Stimulated activated CD4-positive, alpha-beta T cell treated with anti-CD3 and anti-CD28 coated beads, Interleukin-4, amount 100 ng/mL, for 24 hours (primary cell): Measurements from ENCODE around the gene DLG1.

Experiments
- DNase-seq: peaks from one replicate; pipeline ENCODE4 v3.0.0-alpha.2; 2020

The DLG1 gene

DNA sequence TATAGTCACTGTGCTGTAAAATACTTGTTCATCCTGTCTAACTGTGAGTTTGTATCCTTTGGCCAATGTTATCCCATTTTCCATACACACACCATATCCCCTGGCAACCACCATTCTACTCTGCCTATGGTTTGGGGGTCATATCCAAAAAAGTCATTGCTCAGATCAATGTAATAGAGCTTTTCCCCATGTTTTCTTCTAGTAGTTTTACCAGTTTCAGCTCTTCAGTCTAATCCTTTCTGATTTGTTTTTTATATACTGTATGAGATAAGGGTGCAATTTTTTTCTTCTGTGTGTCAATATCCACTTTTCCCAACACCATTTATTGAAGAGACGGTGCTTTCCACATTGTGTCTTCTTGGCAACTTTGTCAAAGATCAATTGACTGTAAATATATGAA lies 14.0 kb upstream of the DLG1 start:
- no peak for DNase-seq

DNA sequence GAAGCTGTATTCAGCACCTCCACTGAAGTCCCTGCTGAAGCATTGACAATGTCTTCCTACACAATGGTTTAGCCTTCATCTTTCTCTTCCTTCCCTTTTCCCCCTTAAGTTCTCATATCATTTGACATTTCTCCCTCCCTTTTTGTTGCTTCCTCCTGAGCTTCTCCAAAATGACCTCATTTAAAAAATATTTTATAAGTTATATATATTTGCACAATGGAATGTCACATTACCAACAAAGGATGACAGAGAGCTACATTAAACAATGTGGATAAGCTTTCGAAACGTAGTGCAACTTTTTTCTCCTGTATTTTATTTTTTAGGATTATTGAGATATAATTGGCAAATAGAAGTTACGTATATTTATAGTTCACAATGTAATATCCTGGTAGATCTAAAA lies 13.2 kb upstream of the DLG1 start:
- DNase-seq, result no peak

DNA sequence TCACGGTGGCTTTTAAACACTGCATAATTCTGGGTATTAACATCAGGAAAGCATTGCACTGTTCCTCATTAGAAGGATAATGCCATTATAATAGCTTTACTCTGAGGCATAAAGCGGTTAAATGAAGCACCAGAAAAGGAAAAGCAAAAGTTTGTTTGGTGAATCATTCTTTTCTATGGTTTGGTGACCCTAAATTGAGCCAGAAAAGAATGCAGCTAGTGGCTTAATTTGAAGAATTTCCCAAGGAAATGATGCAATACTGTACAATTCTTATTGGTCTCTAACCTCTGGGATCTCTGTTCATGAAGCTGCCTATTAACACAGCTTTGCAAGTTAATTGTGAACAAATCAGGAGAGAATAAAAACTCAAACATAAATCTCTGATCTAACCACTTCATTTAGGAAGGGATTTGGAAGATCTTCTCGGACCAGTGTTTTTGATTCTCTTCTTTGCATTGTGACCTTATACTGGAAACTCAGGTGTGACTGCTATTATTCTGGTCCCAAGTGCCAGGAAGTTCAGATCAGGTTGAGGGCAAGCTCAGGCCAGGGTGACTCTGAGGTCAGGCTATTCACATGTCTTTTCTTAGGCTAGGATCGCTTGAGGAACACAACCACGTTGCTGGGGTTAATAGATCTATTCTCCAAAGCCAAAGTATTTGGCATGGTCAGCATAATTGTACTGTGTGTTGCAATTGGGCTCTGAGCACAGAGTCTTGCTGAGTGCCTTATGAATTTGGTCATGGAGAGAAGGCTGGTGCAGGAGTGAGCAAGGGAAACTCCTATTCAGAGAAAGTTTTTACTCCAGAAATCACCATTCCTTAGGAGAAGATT lies 11.3 kb upstream of the DLG1 start:
- DNase-seq, result no peak

- DNase-seq, result no peak
Observed at GRCh38 chr3:197308591-197308990, 10.2 kb upstream of the DLG1 start.

DNA sequence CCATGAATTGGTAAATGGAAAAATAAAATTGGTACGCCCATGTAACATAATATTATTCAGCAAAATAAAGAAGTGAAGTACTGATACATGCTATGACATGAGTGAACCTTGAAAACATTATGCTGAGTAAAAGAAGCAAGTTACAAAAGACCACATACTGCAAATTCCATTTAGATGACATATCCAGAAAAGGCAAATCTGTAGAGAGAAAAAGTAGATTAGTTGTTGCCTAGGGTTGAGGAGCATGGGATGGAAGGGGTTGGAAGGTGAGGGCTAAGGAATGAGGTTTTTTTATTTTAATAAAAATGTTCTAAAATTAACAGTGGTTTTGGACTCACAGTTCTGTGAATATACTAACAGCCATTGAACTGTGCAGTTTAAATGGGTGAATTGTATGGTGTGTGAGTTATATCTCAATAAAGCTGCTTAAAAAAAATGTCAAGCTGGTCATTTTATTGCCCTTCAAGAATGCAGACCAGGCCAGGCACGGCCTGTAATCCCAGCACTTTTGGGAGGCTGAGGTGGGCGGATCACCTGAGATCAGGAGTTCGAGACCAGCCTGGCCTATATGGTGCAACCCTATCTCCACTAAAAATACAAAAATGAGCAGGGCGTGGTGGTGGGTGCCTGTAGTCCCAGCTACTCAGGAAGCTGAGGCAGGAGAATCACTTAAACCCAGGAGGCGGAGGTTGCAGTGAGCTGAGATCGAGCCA lies 8.1 kb upstream of the DLG1 start:
- no peak for DNase-seq

DNA sequence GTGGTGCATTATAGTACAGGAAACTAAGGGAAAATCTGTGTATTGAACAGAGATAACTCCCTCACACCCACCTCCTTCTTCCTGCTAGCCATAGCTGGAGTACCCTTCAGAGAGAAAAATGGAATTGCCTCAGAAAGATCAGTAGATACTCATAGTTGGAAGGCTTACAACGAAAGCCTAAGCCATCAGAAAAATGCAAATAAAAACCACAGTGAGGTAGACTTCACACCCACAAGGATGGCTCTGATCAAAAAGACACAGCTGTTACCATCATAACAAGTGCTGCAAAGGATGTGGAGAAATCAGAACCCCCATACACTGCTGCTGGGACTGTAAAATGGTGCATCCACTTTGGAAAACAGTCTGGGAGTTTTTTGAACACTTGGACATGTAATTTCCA lies 7.4 kb upstream of the DLG1 start:
- DNase-seq, result peak; percentile 10

DNA sequence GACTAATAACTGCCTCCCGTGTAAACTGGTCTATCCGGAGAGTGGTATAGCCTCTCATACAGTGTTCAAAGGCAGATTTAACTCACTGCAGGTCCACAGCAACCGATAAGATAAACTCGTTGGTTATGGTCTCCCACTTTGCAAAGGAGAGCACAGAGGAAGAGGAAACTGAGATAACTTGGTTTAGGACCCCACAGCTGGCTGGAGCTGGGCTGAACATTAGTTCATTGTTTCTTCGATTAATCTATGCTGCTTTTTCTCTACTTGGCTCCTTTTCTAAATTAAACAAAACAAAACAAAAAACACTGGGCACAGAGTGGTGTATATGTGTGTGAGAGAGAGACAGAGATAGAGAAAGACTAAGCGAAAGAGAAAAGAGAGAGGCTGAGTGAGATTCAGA lies 5.0 kb upstream of the DLG1 start:
- DNase-seq, result no peak

- no peak for DNase-seq
Observed at GRCh38 chr3:197302696-197303341, 4.4 kb upstream of the DLG1 start.

- DNase-seq, result no peak
Observed at GRCh38 chr3:197302033-197302432, 3.6 kb upstream of the DLG1 start.

- no peak for DNase-seq
Observed at GRCh38 chr3:197300361-197300760, 1.9 kb upstream of the DLG1 start.

- peak; percentile 24 for DNase-seq
Observed at GRCh38 chr3:197298945-197299854, 788 bp upstream of the DLG1 start.

- peak; percentile 90 for DNase-seq
Observed at GRCh38 chr3:197297476-197298340, 704 bp downstream of the DLG1 start.

DNA sequence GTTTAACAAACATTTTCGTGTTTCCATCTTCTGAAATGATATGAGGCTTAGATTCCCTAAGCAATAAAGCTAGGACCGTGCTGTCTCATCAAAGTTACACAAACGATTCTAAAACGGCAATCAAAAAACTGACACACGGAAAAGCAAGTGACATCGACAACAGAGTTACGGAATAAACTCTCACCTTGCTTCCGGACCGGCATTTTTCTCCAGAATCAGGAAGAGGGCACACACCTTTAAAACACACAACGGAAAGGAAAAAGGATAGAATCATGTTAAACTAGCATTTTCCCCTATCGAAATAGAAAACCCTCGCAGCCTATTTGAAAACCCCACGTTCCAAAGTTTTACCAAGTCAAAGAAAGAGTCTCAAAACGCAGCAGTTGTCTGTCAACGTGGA lies 1.4 kb downstream of the DLG1 start:
- DNase-seq, result no peak

GRCh38 chr3:197296545-197296944 lies 1.9 kb downstream of the DLG1 start:
- no peak for DNase-seq

DNA sequence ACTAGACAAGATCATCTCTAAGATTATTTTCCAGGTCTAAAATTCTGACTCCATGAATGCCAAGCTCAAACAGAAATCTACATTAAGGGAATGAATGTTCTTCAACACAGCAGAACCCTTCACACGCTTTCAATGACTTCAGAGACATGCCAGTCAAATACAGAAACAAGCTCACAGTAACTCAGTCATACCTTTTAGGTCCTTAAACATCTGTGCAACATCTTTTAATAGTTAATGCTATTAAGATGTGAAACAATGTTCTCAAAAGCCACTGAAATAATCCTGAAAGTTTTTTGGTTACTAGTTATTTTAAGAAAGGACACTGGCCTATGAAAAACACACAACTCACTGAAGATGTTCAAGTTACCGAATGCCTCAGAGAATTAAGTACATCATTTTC lies 2.5 kb downstream of the DLG1 start:
- DNase-seq, result no peak

GRCh38 chr3:197293605-197294237 lies 4.7 kb downstream of the DLG1 start:
- no peak for DNase-seq

- no peak for DNase-seq
Observed at GRCh38 chr3:197292648-197293047, 5.8 kb downstream of the DLG1 start.

DNA sequence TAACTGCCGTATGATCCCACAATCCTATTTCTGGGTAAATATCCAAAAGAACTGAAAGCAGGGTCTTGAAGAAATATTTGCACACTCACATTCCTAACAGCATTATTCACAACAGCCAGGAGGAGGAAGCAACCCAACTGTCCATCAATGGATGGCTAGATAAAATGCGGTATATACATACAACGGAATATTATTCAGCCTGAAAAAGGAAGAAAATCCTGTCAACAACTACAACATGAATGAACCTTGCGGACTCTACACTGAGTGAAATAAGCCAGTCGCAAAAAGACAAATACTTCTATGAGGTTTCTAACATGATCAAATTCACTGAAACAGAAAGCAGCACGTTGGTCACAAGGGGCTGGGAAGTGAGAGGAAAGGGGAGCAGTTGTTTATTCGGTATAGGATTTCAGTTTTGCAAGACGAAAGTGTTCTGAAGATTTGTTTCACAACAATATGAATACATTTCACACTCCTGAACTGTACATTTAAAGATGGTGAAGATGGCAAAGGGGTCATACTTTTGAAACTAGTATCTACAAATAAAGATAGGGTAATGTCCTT lies 6.2 kb downstream of the DLG1 start:
- no peak for DNase-seq

- DNase-seq, result no peak
Observed at GRCh38 chr3:197289726-197290125, 8.7 kb downstream of the DLG1 start.

- no peak for DNase-seq
Observed at GRCh38 chr3:197286678-197287077, 11.7 kb downstream of the DLG1 start.

GRCh38 chr3:197285557-197285956 lies 12.9 kb downstream of the DLG1 start:
- DNase-seq, result no peak
